GM12878 (cell line): ENCODE measurements around the gene WDR93.

Experiments used
- ATF3 ChIP-seq: IDR thresholded peaks from 2 replicates; pipeline ENCODE4 v1.6.1; 2011; ENCODE audit warnings: low read depth, mild to moderate bottlenecking, low read length, moderate library complexity, borderline replicate concordance; ENCODE audit errors: extremely low read depth
- CEBPZ ChIP-seq: fragments of 150-350 bp; IDR thresholded peaks from 2 replicates; pipeline ENCODE4 v1.6.1; 2016; ENCODE audit warnings: low read depth, low read length
- CTCF ChIP-seq, 3 experiments: IDR thresholded peaks in 2 of 3; conservative IDR thresholded peaks in 1 of 3; 2 replicates each; pipeline ENCODE4 v1.5.1; 2011; ENCODE audit warnings: low read depth in 3 of 3, low read length in 3 of 3, mild to moderate bottlenecking in 3 of 3, control low read depth in 2 of 3, moderate library complexity in 2 of 3, inconsistent platforms in 1 of 3, mixed read lengths in 1 of 3; ENCODE audit not compliant: control insufficient read depth in 2 of 3, insufficient read depth in 1 of 3; ENCODE audit errors: extremely low read depth in 1 of 3
- ELK1 ChIP-seq: IDR thresholded peaks from 2 replicates; pipeline ENCODE4 v1.6.1; 2012; ENCODE audit warnings: low read depth, low read length, improper control_type of control experiment
- FOS ChIP-seq: IDR thresholded peaks from 3 replicates; pipeline ENCODE4 v1.6.1; 2011; ENCODE audit warnings: borderline replicate concordance; ENCODE audit not compliant: insufficient read length; ENCODE audit errors: extremely low read depth
- MAX ChIP-seq: IDR thresholded peaks from 2 replicates; pipeline ENCODE4 v1.6.1; 2012; ENCODE audit warnings: low read depth, low read length, improper control_type of control experiment
- NFIC ChIP-seq: IDR thresholded peaks from 2 replicates; pipeline ENCODE4 v1.6.1; 2012; ENCODE audit warnings: low read depth, mild to moderate bottlenecking, inconsistent platforms, low read length, moderate library complexity
- PAX5 ChIP-seq: IDR thresholded peaks from 2 replicates; pipeline ENCODE4 v1.6.1; 2011; ENCODE audit warnings: low read depth, low read length, borderline replicate concordance
- POLR2A ChIP-seq: IDR thresholded peaks from 2 replicates; pipeline ENCODE4 v1.6.1; 2011; ENCODE audit warnings: low read depth, mild to moderate bottlenecking, low read length
- POLR2AphosphoS2 ChIP-seq: IDR thresholded peaks from 2 replicates; pipeline ENCODE4 v1.6.1; 2011; ENCODE audit warnings: low read depth, mild to moderate bottlenecking, low read length, improper control_type of control experiment, moderate library complexity
- RBBP5 ChIP-seq: fragments of 200-600 bp; sonication (generic); conservative IDR thresholded peaks from 2 replicates; pipeline ENCODE4 v1.6.1; 2016
- REST ChIP-seq: IDR thresholded peaks from 2 replicates; pipeline ENCODE4 v1.6.1; 2012; ENCODE audit warnings: mild to moderate bottlenecking, low read depth, low read length
- RFX5 ChIP-seq: IDR thresholded peaks from 2 replicates; pipeline ENCODE4 v1.6.1; 2011; ENCODE audit warnings: low read depth, low read length, improper control_type of control experiment
- TCF3 ChIP-seq: IDR thresholded peaks from 2 replicates; pipeline ENCODE4 v1.6.1; 2012; ENCODE audit warnings: low read depth, mild to moderate bottlenecking, low read length, borderline replicate concordance; ENCODE audit not compliant: insufficient read depth

GRCh38 chr15:89740137-89740536, 49.5 kb downstream of the WDR93 start:
- TF ChIP-seq NFIC (no peak), RBBP5 (no peak), TCF3 (no peak), REST (no peak), MAX (no peak), ATF3 (no peak), POLR2AphosphoS2 (no peak), PAX5 (no peak), POLR2A (no peak), CTCF (IDR thresholded peaks at IDR 0.05 in 2 of 3, conservative IDR thresholded peaks at IDR 0.05 in 1 of 3; ENCODE audit: control insufficient read depth in 2 of 3, extremely low read depth in 1 of 3, insufficient read depth in 1 of 3, low read depth in 3 of 3, low read length in 3 of 3) (peak; percentile 86 to 91 (median 91); a peak in 5 of 6 replicates), CEBPZ (no peak), FOS (no peak), RFX5 (no peak), ELK1 (no peak)
